Activated CD8-positive, alpha-beta memory T cell treated with anti-CD3 and anti-CD28 coated beads for 1 hour (primary cell): Measurements from ENCODE around the gene TMEM232.
"Not testable (repeated sequence)": the region's sequence is repeated elsewhere in the genome, so short reads cannot be mapped to it uniquely, and the experiment has no call there.

Experiments
- DNase-seq, 2 donors: peaks; one replicate each; pipeline ENCODE4 v3.0.0-alpha.2; 2020; ENCODE audit warnings: low read depth in 1 of 2; ENCODE audit errors: extremely low read depth in 1 of 2

The TMEM232 gene

DNA sequence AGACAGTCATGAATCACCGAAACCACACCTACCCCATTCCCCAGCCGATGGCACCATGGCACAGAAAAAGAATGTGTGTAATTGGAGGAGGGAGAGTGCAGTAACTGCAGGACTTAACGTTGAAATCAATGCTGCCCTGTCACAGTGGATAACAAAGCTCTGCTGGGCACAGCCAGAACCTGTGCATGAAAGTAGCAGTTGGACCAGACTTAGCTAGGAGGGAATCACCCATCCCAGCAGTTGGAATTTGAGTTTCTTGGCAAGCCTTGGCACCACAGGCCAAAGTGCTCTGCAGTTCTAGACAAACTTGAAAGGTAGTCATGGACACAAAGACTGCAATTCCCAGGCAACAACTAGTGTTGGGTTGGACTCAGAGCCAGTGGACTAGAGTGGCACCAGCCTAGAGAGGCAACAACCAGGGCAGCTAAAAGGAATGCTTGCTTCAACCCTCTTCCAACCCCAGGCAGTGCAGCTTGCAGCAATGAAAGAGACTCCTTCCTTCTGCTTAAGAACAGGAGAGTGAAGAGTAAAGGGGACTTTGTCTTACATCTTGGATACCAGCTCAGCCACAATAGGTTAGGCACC lies 19.1 kb downstream of the TMEM232 start:
- no peak for DNase-seq

- no peak for DNase-seq
Observed at GRCh38 chr5:110705349-110705748, 21.1 kb downstream of the TMEM232 start.

GRCh38 chr5:110703481-110703880 lies 23.0 kb downstream of the TMEM232 start:
- no peak for DNase-seq

DNA sequence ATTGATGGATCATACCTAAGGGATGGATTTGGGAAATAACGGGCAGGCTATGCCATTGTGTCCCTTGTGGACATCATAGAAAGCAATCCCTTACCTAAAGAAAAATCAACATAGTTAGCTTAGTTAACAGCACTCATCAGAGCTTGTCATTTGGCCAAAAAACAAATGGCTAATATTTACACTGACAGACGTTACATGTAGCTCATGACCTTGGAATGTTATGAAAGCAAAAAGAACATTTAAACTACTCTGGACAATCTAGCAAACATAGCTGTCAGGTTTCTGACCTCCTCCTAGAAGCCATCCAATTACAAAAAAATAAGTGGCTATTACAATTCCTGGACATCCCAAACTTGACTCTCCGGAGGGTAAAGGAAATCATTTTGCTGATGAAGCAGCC lies 23.8 kb downstream of the TMEM232 start:
- DNase-seq, result no peak

GRCh38 chr5:110702300-110702699 lies 24.2 kb downstream of the TMEM232 start:
- DNase-seq, result no peak

DNA sequence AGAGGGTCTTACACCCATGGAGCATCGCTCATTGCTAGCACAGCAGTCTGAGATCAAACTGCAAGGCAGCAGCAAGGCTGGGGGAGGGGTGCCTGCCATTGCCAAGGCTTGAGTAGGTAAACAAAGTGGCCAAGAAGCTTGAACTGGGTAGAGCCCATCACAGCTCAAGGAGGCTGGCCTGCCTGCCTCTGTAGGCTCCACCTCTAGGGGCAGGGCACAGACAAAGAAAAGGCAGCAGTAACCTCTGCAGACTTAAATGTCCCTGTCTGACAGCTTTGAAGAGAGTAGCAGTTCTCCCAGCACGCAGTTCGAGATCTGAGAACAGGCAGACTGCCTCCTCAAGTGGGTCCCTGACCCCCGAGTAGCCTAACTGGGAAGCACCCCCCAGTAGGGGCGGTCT lies 33.8 kb downstream of the TMEM232 start:
- DNase-seq, result not testable (repeated sequence)

DNA sequence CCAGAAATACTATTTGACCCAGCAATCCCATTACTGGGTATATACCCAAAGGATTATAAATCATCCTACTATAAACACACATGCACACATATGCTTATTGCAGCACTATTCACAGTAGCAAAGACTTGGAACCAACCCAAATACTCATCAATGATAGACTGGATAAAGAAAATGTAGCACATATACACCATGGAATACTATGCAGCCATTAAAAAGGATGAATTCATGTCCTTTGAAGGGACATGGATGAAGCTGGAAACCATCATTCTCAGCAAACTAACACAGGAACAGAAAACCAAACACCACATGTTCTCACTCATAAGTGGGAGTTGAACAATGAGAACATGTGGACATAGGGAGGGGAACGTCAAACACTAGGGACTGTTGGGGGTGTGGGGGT lies 35.9 kb downstream of the TMEM232 start:
- not testable (repeated sequence) for DNase-seq

DNA sequence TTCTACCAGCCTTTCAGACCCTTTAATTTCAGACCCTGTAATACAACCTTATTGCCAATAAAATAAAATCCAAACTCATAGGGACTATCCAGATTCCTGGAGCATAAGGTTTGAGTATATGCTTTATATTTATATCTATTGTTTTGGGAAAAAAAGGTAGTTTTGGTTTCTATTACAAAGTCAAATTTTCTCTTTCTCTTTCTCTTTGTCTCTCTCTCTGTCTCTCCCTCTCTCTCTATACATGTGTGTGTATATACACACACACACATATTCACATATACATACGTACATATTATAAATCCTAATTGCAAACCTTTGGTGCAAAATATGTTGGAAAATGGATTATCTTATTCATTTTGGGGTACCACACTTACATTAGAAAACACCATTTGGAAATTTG lies 39.0 kb downstream of the TMEM232 start:
- DNase-seq, result no peak

DNA sequence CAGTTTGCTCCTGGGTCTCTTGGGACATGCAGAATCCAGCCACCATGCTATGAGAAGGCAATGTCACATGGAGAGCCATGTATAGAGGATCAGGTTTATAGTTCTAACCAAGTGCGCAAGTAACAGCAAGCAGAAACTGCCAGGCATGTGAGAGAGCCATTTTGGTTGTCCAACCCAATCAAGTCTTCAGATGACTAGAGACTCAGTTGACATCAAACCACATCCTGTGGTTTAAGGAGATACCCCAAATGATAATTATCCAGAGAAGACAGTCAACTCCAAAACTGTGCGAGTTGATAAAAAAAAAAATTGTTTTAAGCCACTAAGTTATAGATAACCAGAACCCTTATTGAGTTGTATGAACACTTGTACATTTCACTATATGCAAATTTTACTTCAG lies 40.2 kb downstream of the TMEM232 start:
- no peak for DNase-seq

- no peak for DNase-seq
Observed at GRCh38 chr5:110681953-110682352, 44.5 kb downstream of the TMEM232 start.

DNA sequence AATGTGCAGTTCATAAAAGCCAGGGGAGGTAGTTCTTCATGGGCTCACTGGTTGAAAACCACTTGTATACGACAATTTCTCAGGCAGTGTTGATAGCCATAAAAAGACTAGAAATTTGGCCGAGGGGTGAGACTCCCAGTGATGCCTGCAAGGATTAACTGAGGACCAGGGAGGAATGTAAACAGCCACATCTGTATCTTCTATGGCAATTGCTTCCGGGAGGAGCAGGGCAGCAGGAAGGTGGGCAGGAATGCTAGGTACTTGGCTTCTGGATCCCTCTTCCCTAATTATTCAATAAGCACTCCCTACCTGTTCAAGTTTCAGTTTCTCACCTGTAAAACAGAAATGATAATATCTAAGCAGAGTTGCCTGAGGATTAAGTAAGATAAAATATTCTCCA lies 45.4 kb downstream of the TMEM232 start:
- DNase-seq, result no peak

DNA sequence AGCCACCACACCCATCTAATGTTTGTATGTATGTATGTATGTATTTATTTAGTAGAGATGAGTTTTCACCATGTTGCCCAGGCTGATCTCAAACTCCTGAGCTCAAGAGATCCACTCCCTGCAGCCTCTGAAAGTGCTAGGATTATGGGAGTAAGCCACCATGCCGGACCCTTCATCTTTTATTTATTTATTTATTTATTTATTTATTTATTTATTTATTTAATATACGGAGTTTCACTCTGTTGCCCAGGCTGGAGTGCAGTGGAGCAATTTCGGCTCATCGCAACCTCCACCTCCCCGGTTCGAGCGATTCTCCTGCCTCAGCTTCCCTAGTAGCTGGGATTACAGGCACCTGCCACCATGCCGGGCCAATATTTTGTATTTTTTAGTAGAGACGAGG lies 49.9 kb downstream of the TMEM232 start:
- DNase-seq, result not testable (repeated sequence)

DNA sequence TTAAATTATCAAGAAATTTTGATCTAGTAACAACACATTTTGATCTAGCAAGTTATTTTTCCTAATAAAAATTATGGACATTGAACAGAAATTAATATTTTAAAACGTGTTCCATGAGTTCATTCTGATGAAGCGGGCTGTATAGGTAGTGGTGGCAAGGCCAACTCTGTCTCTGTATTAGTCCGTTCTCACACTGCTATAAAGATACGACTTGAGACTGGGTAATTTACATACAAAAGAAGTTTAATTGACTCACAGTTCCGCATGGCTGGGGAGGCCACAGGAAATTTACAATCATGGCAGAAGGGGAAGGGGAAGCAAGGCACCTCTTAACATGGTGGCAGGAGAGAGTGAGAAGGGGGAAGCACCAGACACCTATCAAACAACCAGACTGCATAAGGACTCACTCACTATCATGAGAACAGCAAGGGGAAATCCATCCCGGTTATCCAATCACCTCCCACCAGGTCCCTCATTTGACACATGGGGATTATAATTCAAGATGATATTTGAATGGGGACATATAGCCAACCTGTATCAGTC lies 61.2 kb downstream of the TMEM232 start:
- no peak for DNase-seq

GRCh38 chr5:110663525-110663924 lies 62.9 kb downstream of the TMEM232 start:
- DNase-seq, result no peak

DNA sequence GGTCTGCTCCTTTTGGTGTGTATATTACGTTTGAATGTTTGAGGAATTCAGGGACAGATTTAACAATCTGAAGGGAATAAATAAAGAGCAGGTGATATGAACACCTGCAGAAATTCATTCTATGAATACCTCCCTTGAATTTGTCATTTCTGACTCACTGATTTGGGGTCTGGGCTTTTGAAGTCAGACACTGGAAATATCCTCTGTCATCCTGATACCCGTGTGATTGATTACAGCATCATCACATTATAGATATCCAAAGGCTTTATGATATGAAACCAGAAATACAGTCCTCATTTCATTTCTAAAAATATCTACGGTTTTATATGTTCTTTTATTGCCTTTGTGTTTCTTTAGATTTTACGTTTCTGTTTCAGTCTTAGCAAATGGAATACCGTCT lies 68.5 kb downstream of the TMEM232 start:
- DNase-seq, result no peak

DNA sequence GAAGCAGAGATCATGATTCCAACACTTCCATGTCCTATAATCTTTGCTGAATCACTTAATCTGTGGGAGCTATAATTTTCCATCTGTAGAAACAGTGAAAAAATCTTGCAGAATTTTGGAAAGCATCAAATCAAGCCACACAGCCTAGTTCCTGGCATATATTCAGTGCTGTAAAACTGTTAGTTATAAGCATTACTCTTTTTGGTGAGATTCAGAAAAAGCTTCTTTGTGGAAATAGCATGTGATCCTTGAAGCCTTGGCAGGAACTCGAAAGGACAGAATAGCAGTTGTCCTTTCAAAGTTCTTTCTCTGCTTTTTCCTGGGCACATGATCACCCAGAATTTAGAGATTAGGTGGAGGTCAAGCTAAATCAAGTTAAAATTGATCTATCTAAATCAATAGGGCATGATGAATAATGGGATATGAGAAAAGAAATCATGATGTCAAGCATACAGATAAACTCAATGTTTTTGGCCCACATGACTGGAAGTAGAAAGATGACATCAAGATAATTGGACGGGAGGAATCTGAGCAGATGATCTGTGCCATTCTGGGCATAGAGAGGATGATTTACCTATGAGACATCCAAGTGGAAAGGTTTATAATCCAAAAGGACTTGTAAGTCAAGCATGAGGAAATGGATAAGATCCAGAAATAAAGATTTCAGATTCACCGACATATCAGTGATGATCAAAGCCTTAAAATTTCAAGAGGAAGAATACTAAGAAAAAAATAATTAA lies 73.1 kb downstream of the TMEM232 start:
- DNase-seq, result no peak

DNA sequence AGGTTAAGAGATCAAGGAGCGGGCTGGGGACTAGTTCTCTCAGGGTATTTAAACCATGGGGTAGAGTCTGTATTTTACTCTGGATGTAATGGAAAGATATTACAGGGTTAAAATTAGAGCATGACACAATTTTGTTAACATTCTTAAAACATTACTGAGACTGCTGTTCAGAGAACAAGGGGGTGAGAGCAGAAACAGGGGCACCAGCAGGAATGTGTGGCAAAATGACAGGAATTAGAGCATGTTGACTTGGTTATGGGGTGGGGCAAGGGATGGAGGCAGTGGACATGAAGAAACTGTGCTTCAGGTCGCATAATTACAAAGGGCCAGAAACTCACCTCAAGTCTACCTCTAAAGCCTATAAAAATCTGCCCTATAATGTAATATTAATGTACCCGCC lies 75.0 kb downstream of the TMEM232 start:
- no peak for DNase-seq

DNA sequence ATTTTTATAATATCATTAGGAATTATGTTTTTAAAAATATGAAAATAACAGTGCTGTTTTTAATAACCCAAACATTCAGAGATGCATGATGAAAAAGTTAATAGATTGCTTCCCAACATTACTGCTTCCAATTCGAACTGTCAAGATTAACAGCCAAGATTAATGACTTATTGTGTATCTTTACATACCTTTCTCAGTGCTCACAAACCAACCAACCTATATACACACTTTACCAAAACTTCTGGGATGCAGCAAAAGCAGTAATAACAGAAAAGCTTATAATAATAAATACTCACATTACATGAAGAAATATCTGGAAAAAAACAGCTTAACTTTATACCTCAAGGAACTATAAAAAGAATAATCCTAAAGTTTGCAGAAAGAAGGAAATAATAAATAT lies 82.1 kb downstream of the TMEM232 start:
- no peak for DNase-seq

DNA sequence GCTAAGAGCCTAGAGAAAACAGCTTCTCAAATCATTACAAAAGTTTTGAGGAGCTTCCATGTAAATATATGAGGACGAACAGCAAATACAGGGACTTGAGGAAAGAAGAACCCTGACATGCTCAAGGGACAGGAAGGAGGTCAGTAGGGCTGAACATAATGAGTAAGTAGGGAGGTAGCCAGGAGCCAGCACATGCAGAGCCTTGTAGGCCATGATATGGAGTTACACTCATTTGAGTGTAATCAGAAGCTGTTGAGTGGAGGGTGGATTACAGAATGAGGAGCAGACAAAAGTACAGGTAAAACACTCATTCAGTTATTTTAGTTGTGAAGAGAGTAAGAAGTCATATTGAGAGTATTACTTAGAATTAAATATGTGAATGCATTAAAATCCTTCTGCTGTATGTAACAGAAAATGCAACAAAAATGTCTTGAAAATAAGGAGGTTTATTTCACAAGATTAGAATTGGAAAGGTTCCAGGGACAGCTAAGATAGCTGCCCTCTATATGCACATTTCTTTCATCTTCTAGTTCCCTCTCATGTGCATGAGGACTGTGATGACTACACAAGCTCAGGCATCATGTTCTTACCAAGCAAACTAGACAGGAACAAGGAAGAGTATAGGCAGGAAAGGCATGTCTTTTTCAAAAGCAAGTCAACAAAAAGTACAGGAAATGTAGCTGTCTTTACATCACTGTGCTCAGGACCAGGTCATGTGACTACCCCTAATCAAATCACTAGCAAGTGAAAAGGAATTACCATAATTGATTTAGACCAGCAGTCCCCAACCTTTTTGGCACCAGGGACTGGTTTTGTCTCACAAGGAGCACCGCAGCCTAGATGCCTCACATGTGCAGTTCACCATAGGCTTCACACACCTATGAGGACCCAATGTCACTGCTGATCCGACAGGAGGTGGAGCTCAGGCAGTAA lies 87.2 kb downstream of the TMEM232 start:
- DNase-seq, result no peak

DNA sequence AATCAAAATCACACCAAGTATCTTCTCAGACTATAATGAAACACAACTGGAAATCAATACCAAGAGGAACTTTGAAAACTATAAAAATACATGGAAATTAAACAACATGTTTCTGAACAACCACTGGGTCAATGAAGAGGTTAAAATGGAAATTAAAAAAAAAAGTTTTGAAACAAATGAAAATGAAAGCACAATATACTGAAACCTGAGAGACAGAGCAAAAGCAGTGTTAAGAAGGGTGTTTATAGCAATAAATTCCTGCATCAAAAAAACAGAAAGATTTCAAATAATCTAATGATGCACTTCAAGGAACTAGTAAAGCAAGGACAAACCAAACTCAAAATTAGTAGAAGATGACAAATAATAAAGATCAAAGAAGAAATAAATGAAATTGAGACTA lies 92.0 kb downstream of the TMEM232 start:
- DNase-seq, result no peak

DNA sequence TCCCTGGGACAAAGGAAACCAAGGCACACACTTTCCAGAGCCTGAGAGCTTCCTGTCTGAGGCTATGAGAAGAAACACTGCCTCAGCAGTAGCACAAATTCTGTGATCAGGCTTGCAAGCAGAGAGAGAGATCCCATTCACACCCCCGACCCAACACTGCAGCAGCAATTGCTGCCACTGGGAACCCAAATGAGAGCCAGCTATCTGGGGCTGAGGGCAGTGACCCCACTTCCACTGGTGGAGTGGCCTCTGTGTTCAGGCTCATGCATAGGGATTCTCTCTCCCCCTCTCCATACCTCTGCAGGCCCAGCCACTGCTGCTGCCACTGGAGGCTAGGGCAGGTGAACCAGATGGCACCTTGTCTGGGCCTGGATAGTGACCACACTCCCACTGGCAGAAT lies 95.2 kb downstream of the TMEM232 start:
- no peak for DNase-seq
